Progenitor cell of endocrine pancreas (in vitro differentiated cells): ENCODE data around the gene VARS2. TPM values are rescaled to one million over a fixed set of nuclear protein-coding genes. Genes with fewer than 3 reads are reported as not detected.
A peak's percentile ranks its signal among the peaks of the same experiment; 100 is the strongest.

Experiments
- DNase-seq: peaks from one replicate; pipeline ENCODE4 v3.0.0; 2021; ENCODE audit warnings: low spot score; ENCODE audit not compliant: unreplicated experiment
- H3K27ac Mint-ChIP-seq: 2 replicates; pipeline ENCODE4 v1.8.0; 2021; ENCODE audit warnings: mild to moderate bottlenecking, moderate library complexity, mixed read lengths
- H3K27me3 Mint-ChIP-seq: 2 replicates; pipeline ENCODE4 v1.8.0; 2021; ENCODE audit warnings: mixed read lengths
- H3K36me3 Mint-ChIP-seq: 2 replicates; pipeline ENCODE4 v1.8.0; 2022; ENCODE audit warnings: mixed read lengths; ENCODE audit not compliant: insufficient read depth
- H3K4me1 Mint-ChIP-seq: 2 replicates; pipeline ENCODE4 v1.8.0; 2021; ENCODE audit warnings: low read depth, mixed read lengths
- H3K4me3 Mint-ChIP-seq: 2 replicates; pipeline ENCODE4 v1.8.0; 2021; ENCODE audit warnings: low read depth, mild to moderate bottlenecking, moderate library complexity, mixed read lengths
- H3K9me3 Mint-ChIP-seq: 2 replicates; pipeline ENCODE4 v1.8.0; 2021; ENCODE audit warnings: low read depth, mixed read lengths
- total RNA-seq: library from RNA; stranded (reverse); gene quantifications from 2 replicates; pipeline ENCODE4 v1.2.1, GENCODE V29; 2021
- TF ChIP-seq, protein P1 (sequence below): fragments of 200-600 bp; sonication (generic); IDR thresholded peaks from one replicate; pipeline ENCODE4 v1.5.0; 2021; ENCODE audit warnings: antibody characterized with exemption, mild to moderate bottlenecking; ENCODE audit not compliant: unreplicated experiment

VARS2 gene
- total RNA-seq, 1 donor from 2014 or later: 58.0 TPM

DNA sequence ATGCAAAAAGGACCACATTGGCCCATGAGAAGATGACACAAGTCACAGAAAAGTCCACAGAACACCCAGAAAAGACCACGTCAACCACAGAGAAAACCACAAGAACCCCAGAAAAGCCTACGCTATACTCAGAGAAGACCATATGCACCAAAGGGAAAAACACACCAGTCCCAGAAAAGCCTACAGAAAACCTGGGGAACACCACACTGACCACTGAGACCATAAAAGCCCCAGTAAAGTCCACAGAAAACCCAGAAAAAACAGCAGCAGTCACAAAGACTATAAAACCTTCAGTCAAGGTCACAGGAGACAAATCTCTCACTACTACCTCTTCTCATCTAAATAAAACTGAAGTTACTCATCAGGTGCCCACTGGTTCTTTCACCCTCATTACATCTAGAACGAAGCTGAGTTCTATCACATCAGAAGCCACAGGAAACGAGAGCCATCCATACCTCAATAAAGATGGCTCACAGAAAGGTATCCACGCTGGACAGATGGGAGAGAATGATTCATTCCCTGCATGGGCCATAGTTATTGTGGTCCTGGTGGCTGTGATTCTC lies 38.0 kb downstream of the VARS2 start:
- Mint-ChIP-seq H3K4me3 (no peak overlapping the region), H3K27ac (no peak overlapping the region), H3K4me1 (peaks cover 3% of the 10 kb centered on the region), H3K36me3 (no peaks in the 10 kb centered on the region), H3K9me3 (peaks cover 3% of the 10 kb centered on the region), H3K27me3 (peaks cover 71% of the 10 kb centered on the region)
- TF ChIP-seq, protein P1, sequence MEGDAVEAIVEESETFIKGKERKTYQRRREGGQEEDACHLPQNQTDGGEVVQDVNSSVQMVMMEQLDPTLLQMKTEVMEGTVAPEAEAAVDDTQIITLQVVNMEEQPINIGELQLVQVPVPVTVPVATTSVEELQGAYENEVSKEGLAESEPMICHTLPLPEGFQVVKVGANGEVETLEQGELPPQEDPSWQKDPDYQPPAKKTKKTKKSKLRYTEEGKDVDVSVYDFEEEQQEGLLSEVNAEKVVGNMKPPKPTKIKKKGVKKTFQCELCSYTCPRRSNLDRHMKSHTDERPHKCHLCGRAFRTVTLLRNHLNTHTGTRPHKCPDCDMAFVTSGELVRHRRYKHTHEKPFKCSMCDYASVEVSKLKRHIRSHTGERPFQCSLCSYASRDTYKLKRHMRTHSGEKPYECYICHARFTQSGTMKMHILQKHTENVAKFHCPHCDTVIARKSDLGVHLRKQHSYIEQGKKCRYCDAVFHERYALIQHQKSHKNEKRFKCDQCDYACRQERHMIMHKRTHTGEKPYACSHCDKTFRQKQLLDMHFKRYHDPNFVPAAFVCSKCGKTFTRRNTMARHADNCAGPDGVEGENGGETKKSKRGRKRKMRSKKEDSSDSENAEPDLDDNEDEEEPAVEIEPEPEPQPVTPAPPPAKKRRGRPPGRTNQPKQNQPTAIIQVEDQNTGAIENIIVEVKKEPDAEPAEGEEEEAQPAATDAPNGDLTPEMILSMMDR: no peak
- DNase-seq: no peak

DNA sequence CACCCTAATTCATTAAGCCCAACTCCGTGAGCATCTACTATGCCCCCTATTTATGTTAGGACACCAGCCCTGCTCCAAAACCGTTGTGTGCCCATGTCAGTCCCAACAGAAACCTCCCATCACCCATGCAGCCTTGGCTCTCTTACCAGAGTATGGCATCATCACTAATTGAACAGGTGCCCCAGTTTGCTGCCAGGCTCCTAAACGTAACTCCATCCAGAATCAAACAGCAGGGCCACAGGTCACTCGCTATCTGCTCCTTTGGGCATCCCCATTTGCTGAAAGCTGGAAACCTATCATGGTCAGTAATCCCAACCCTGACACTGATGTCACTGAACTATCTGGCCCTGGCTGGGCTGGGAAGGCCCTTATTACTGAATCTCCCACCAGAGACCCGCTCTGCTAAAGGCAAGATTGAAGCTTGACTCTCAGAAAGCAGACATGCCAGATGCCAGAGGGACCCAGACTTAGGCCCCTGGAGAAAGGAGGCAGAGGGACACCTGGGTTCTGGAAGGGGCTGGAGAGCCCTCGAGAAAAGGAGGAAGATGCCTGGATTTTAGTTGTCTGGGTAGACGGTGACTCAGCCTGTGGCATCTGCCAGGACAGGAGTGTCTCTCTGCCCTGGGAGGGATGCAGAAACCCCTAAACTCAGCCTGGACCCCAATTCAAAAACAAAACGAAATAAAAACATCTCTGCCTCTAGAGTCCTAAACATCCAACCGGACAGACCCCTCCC lies 40.8 kb downstream of the VARS2 start:
- Mint-ChIP-seq H3K27me3 (peaks cover 81% of the 10 kb centered on the region), H3K4me3 (peak overlapping the region; percentile 67), H3K9me3 (peaks cover 3% of the 10 kb centered on the region), H3K27ac (no peak overlapping the region), H3K36me3 (no peaks in the 10 kb centered on the region), H3K4me1 (peaks cover 3% of the 10 kb centered on the region)
- TF ChIP-seq, protein P1: no peak
- no peak for DNase-seq

DNA sequence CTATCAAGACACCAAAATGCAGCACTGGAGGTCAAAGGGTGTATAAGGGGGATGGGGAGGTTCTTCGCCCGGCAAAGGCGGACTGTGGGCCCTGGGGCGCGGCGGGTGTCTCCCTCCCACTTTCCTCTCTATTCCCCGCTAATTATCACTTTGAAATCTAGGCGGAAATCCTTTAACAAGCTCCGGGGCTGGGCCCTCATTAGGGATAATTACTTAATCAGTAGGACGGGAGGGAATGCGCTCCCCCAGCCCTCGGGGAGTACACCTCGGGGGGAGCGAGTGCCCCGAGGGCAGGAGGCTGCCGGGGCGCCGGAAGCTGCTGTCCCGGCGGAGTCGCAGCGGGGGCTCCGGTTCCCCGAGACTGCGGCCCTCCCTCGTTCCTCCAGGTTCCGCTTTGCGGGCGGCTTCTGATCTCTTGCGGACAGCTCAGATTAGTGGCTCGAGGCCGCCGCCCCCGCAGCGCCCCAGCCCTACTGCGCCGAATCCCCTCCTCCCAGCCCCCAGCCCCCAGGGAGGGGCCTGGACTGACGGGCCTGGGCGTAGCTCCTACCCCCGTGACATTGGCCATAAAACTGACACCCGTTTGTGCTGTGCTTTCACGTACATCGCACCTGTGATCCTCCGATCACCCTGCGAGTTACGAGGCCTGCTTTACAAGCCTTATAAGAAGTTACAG lies 41.5 kb downstream of the VARS2 start:
- H3K9me3 Mint-ChIP-seq: peaks cover 3% of the 10 kb centered on the region

DNA sequence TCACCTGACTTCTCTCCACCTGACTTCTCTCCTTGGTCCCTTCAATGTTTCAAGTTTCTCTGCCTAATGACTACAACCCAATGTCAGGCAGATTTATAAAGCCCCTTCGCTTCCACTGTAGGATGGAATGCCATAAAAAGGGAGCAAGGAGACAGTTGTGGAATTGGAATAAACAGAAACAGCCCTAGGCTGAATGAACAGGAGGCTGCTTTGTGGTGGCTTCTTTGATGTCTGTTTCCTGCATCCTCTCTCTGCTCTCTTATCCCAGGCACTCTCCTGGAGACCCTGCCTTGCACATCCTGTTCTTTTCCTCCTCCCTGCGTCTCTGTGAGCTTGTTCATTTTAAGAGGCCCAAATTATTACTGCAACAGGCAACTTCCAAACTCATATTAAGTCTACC lies 43.7 kb downstream of the VARS2 start:
- TF ChIP-seq, protein P1: no peak
- Mint-ChIP-seq H3K4me3 (no peak overlapping the region), H3K9me3 (no peaks in the 10 kb centered on the region), H3K36me3 (no peaks in the 10 kb centered on the region), H3K27ac (no peak overlapping the region), H3K27me3 (peaks cover 67% of the 10 kb centered on the region), H3K4me1 (peaks cover 3% of the 10 kb centered on the region)
- no peak for DNase-seq

More for the DNA sequence above, 41.5 kb downstream of the VARS2 start:
- TF ChIP-seq, protein P1: no peak
- peak; percentile 30 for DNase-seq
- Mint-ChIP-seq H3K36me3 (no peaks in the 10 kb centered on the region), H3K4me3 (peak overlapping the region; percentile 67), H3K27me3 (peaks cover 81% of the 10 kb centered on the region), H3K27ac (no peak overlapping the region), H3K4me1 (peaks cover 3% of the 10 kb centered on the region)

DNA sequence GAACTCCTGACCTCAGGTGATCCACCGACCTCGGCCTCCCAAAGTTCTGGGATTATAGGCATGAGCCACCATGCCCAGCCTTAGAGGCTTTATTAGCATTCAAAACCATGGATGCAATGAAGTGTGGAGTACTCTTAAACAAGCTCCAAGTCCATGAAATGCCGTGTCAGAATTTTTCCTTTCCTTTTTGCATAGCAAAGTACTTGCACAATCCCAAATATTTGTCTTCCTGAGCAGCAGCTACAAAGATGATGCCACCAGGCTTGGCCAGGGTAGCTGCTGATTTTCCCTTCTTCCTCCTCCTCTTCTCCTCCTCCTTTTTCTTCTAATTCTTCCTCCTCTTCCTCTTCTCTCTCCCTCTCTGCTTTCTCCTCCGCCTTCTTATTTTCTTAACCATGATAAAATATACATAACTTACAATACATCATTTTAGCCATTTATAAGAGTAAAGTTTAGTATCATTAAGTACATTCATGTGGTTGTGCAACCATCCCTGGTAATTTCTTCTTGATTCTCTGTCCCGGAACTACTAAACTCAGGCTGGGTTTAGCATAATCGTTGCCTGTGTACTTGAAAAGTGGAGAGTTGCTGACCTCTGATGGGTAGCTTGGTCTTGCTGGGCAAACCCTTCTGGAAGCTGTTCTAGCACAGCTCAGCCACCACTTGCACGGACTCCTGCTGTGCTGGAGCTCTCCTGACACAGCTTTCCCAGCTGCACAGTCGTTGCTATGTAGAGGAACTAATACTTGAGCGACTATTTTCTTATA lies 47.1 kb downstream of the VARS2 start:
- TF ChIP-seq, protein P1: no peak
- H3K4me1 Mint-ChIP-seq: no peaks in the 10 kb centered on the region
- H3K27ac Mint-ChIP-seq: no peak overlapping the region
- no peaks in the 10 kb centered on the region for H3K36me3 Mint-ChIP-seq
- H3K4me3 Mint-ChIP-seq: no peak overlapping the region
- no peak for DNase-seq
- peaks cover 55% of the 10 kb centered on the region for H3K27me3 Mint-ChIP-seq
- H3K9me3 Mint-ChIP-seq: no peaks in the 10 kb centered on the region
